NCI-H345 (cell line): ENCODE data around the gene SASH1.
"Not testable (repeated sequence)": the region's sequence is repeated elsewhere in the genome, so short reads cannot be mapped to it uniquely, and the experiment has no call there.

Experiments used
- DNase-seq: peaks from one replicate; lab custom pipeline; 2025; lab: John Stamatoyannopoulos, UW

The SASH1 gene

DNA sequence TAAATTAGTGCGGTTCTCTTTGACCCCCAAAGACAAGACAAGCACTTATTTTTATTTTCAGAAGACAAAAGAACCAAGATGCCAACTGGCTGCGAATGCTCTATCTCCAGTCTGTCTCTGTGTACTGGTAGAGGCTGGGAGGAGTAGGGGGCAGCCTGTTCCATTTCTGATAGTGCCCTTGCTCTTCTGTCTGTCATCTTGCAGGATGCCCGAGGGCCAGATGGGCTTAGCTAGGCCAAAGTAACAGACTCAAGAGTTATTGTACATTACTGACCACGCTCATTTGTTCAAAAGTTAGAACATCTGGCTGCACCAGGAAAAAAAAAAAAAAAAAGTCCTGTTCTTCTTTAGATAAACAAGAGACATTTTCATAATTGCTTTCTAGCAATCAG, 206.1 kb downstream of the SASH1 start:
- no peak for DNase-seq

DNA sequence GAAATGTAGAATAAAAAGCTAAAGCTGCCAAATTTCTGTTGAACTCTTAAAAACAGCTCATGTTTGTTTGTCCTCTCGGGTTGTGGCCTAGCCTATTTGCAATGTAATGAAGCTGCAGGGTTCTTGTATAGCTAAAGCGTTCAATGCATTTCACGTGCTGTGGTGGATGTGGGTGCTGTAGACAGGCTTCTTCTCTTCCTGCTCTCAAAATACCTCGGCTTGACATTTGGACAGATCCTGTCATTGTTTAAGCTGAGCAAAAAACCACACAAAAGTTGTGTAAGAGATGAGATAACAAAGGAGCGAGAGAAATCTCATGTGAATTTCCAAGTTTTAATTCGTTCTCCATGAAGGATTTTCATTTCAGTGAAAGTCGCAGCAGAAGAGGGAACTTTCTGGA, 207.9 kb downstream of the SASH1 start:
- DNase-seq = no peak

DNA sequence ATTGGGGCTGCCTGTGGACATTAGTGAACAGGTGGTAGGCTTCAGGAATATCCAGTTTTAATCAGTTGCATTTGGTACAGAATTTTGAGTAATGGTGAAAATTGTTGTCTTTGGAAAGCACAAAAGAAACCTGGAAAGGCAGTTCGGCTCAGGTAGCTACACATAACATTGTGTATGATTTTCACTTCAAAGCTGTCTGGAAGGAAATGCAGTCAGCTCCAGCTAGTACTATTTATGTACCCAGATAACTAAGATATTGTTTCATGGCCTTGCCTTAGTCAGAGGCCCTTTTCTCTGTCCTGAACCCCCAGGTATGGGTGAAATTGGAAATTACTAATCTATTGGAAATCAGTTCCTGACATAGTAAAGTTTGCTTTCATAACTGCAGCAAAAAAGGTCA, 208.6 kb downstream of the SASH1 start:
- no peak for DNase-seq

DNA sequence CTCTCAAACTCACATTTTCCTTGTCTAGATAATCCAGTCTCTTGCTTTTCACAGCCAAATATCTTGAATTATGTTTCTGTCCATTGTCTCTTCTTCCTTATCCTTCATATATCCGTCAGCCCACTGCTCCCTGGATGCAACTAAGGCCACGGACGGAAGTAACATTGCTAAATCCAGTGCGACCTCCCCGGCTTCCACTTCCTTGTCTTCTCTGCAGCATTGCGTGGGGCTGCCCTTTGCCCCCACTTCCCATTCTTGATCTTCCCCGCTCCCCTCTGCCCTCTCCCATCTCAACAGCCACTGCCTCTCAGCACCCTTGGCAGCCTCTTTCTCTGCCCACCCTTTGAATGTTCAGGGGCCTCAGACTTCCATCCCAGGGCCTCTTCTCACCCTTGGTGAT, 213.8 kb downstream of the SASH1 start:
- no peak for DNase-seq

DNA sequence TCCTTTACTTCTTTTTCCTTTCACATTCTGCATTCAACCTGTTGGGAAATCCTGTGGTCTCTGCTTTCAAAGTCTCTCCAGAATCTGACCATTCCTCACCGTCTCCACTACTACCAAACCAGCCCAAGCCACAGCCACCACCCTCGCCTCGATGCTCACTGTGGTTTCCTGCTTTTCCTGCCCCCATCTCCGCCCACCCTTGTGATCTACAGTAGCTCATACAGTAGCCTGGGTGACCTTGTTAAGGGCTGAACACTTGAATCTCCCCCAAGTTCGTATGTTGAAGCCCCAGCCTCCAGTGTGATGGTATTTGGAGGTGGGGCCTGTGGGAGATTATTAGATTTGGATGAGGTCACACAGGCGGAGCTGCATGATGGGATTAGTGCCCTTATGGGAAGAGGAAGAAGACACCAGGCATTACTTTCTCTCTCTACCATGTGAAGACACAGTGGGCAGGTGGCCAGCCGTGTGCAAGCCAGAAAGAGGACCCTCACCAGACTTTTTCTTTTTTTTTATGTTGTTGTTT, 215.2 kb downstream of the SASH1 start:
- DNase-seq = no peak

DNA sequence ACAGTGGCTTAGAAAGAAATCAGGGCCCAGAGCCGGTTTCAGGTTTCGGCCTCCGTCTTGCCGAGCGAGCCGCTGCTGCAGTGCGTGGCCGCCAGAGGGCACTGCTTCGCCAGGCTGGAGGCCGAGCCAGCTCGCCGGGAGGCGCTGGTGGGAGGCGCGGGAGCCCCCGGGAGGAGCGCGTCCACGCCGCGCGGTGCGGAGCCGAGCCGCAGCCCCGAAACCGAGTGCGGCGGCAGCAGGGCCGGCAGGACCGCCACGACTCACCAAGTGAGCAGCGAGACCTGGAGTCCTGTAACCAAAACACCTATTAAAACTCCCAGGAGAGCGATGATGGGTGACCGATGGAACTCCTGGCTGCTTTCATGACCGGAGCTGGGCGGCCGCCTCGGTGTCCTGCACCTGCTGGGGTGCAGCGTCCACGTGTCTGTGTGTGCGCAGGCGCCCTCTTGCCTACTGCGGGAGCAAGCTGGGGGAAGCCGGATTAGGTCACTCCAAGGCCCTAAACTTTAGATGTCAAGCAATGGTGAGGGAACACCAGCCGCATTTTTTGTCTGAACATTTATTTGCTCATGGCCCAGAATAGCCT, 217.3 kb downstream of the SASH1 start:
- peak; percentile 70 for DNase-seq

DNA sequence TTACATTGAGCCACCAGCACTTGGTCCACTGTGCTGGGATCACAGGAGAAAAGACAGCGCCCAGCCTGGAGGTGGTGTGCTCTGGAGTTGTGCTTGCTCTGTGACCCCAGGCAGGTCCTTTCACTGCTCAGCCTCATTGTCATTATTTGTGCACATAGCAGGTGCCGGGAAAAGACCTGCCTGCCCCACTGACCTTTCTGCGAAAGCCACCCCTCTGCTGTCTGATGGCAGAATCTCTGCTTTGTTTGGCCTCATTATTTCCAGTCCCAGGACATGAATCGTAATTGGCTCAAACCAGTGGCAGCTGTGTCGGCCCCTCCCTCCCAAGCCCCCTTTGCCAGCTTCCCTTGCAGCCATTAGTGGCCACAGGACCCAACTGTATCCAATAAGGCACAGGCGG, 219.0 kb downstream of the SASH1 start:
- DNase-seq = no peak

DNA sequence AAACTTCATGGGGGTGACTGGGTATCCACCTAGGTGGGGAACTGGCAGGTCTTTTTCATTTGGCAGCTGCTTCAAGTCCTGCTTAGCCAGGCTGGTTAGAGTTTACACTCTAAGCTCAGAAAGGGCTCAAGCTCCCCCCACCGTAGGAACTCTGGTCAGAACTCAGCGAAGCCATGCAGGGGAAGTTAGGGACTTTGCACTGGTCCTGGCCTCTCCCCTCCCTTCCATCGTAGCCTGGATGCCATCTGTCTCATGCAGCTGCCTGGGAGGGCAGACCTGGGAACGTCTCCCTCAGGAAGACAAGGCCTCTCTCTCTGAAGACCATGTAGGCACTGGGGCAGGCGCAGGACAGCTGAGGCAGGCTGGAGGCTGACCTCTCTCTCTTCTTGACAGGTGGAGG, 220.4 kb downstream of the SASH1 start:
- no peak for DNase-seq

DNA sequence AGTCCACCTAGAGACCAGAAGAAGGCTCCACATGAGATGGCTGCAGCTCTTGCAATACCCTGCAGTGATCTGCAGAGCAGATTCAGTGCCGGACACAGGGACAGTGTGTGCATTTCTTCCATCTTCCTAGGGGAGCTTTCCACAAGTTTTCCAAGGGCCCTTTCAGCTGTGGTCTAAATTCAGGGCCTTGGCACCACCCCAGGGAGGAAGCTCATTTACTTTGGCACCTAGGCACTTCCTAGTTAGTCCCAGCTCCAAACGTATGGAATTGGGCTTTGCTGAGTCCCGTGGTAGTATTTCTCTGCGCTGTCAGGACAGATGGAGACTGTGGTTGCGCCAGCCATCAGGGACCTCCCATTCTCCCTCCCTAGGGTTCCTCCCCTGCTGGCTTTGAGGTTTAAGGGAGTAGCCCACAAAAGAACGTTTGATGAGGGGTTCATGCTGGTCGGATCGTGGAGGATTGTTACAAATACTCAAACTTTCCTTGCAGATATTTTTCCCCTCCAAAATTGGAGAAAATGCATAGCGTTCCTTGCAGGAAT, 221.9 kb downstream of the SASH1 start:
- DNase-seq = no peak

DNA sequence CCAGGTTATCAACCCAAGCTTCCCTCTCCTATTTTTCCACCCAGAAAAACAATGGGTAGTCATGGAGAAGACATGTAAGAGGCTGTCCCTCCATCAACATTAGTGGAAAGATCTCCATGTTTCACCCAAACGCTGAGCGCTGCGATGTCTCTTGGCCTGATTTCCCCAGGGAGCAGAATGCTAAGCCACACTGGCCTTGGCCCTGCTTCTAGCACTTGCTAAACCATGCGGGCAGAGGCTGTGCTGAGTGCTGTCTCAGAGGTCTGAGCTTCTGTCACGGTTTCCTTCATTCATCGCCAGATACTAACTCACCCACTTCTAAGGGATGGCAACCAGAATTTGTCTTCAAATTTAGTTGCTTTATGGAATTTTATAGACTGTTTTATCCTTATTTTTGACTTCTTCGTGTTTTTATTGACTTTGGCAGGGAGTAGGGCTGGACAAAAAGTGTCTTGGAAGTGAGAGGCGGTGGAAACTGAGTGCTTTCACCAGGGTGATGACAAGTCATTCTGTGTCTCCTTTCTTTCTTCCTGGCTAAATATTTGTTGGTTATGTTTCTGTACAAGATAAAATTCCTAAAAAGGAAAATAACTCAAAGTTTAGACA, 222.8 kb downstream of the SASH1 start:
- no peak for DNase-seq

DNA sequence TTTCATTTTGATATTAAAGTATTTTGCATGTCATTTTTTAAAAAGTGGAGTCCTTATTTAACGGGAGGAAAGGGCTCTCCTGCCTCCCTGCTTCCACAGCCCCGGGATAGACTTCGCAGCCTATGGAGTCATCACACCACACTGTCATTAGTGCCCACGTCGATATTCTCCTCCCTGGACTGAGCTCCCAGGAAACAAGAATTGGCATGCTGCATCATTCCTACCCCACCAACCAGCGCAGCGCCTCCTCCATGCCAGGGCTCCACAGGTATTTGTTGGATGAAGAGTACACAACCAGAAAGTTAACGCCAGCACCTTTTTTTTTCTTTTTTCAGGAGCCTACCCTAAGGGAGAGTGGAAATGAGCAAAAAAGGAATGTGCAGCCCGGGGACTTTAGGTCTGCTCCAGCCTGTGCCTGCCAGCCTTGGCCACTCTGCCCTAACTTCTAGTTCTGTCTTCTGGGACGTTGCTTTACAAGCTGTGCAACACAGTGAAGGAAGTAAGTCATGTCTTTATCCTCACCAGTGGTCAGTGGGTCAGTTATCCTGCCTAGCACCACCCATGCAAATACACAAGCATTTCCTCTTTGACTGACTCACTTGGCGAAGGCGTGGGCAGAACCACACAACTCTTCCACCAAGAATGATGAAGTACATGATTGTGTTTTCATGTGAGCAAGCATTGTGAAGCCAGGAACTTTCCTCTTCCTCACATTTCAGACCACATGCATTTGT, 223.5 kb downstream of the SASH1 start:
- DNase-seq = no peak

DNA sequence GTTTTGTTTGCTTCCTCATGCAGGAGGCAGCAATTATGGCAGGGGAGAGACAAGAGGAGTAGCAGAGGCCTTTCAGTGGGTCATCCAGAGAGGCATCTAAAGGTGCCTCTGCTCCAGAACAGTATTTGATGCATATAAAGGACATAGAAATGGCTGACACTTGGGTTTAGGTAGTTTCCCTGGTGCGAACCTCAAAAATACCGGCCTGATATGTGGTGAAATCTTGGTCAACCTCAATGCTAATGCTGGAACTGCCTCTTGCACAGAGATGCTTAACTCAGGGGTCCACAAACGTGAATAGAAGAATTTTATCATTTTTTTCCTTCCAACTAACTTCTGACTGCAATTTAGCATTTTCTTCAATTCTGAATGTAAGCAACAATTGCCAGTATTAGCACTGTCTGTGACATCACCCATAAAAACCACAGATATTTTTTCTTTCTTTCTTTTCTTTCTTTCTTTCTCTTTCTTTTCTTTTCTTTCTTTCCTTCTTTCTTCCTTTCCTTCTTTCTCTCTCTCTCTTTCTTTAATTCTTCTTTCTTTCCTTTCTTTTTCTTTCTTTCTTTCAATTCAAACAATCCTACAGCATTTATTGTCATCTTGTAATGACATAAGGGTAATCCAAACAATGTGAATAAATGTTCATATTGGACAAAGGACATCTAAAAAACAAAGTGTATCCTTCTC, 224.2 kb downstream of the SASH1 start:
- no peak for DNase-seq

DNA sequence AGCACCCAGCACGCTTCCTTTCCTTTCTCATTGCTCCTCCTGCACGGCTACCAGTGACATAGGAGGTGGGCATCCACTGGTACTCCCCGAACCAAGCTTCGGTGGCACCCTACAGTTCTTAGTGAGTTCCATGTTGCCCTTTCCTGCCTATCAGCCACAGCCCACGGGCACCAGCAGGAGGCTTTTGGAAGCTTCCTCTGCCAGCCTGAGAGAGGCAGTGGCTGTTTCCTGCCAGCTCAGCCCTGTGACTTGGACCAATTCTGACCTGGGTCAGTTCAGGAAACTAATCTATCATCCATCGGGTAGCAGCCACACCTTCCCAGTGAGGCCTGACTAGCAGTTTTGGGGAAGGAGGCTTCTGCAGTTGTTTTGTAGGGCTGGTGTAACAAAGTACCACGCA, 227.8 kb downstream of the SASH1 start:
- DNase-seq = no peak

DNA sequence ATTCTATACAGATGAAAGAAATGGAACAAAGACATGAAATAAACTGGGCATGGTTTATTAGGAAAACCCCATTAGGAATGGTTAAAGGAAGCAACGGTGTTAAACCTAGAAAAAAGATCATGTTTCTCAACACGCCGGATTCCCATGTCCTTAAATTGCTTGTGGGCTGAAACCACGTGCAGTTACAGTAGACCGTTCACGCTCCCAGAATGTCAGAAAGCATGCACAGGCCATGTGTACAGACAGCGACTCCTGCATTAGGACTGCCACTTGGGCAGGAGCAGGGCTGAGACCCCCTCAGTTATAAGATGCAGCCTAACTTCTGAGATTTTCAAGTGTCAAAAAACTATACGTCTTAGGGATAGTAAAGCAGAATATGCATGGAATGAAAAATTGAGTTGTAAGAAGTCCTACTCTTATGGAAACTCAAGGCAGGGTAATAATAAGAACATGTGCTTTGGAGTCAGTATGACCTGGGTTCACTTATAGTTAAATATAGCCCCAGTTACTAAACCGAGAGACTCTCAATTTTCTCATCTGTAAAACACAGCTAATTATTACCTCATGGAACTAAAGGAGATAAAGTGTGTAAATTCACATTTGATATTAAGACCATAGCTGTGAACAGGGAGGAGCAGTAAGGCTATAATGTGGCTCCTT, 230.2 kb downstream of the SASH1 start:
- no peak for DNase-seq

DNA sequence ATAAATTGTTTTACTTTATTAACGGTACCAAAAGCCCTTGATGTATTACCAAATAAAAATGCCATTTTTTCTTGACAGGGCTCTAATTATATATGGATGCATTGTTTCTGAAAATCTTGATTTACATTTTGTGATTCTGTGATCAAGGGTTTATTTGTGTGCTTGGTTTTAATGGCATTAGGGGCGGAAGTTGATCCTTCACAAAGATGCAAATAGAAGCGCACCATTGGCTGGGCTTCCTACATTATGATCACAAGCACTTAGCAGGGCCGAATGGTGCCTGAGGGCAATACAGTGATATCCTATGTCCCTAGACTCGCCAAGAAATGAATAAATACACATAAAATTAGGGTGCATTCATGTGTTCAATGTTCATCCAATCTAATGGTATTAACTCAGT, 231.3 kb downstream of the SASH1 start:
- DNase-seq = no peak

DNA sequence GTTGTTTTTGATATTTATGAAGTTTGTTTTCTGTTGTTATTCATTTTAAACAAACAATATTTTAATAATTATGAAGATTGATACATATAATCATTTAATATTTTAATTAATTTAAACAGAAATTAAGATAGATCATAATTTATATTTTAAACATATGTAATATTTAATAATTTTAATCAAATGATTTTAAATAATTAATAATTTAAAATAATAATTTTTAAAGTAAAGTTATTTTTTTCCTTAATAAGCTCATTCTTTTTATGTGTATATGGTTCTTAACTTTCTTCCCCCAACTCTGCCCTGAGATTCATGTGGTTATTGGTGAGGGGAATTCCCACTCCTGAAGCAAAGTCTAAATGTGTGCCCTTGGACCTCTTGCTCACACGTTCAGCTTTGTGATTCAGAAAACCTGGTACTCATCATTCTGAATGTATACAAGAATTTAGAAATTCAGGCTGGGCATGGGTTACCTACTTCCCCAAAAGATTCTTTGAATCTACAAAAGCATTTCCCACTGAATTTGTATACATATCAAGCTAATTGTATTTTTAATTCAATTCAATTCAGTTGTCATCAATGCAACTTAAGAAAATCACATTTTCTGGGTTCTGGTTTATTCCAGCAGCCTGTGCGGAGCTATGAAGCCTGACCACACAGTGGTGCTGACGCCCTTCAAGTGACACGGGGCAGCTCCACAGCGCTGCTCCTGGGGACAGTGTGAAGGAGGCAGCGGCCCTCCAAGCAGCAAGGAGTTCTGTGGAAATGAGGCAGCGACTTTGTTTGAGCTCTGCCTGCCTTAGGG, 235.2 kb downstream of the SASH1 start:
- DNase-seq = peak; percentile 72

DNA sequence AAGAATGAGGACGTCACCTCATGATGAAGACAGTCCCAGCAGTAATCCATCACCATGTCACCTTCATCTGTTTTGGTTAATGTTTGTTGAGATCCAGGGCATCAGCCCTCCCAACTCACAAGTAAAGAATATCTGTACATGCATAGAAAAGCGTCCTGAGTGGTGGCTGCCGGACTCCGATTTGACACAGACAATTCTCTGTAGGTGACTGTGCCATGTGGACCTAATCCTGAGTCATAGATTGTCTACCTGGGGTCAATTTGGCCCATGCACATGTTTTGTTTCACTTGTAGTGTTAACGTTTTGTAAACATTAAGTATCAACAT, 235.8 kb downstream of the SASH1 start:
- no peak for DNase-seq

DNA sequence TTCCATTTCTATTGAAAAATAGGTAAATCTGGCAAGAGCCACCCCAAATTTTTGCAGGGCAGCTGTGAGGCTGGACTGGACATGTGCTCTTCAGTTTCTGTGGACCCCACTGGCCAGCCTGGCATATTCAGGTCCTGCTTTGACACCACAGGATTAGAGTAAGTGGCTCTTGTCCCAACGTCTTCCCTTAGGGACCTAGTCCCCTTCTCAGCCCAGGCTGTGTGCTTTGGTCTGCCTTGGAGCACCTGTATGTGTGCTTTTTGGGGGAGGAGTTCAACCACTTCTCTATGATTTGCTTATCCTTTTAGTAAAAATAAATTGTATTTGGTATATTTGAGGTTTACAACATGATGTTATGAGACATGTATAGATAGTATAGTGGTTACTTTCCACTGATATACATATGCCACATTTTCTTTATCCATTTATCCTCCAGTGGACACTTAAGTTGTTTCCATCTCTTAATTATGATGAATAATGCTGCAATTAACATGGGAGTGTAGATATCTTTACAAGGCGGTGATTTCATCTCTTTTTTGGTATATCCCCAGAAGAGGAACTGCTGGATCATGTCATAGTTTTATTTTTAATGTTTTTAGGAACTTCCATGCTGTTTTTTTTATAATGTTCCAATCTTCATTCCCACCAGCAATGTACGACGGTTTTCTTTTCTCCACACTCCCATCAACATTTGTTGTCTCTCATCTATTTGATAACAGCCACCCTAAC, 236.4 kb downstream of the SASH1 start:
- DNase-seq = no peak

DNA sequence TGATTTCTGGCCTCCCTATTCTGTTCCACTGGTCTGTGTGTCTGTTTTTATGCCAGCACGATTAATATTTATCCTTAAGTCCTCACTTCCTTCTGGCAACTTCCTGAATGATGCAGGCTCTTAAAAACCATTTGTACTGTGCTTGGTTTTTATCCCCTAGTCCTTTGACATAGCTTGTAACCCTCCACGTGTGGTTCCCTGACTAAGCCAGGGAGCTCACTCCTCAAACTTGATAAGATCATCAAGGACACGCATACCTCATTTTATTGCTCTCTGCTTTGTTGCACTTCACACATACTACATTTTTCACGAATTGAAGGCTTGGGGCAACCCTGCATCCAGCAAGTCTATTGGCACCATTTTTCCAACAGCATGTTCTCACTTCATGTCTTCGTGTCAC, 237.8 kb downstream of the SASH1 start:
- DNase-seq = no peak

DNA sequence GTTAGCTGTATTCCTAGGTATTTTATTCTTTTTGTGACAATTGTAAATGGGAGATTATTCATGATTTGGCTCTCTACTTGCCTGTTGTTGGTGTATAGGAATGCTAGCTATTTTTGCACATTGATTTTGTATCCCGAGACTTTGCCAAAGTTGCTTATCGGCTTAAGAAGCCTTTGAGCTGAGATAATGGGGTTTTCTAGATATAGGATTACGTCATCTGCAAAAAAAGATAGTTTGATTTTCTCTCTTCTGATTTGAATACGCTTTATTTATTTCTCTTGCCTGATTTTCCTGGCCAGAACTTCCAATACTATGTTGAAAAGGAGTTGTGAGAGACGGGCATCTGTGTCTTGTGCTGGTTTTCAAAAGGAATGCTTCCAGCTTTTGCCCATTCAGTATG, 241.0 kb downstream of the SASH1 start:
- no peak for DNase-seq

DNA sequence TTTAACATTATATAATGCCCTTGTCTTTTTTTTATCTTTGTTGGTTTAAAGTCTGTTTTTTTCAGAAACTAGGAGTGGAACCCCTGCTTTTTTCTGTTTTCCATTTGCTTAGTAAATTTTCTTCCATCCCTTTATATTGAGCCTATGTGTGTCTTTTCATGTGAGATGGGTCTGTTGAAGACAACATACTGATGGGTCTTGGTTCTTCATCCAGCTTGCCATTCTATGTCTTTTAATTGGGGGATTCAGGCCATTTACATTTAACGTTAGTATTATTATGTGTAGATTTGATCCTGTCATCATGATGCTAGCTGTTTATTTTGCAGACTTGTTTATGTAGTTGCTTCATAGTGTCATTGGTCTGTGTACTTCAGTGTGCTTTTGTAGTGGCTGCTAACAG, 243.0 kb downstream of the SASH1 start:
- DNase-seq = not testable (repeated sequence)
